SK-N-SH (cell line): ENCODE measurements around the gene GRIK1. TPM values are rescaled to one million over a fixed set of nuclear protein-coding genes. Genes with fewer than 3 reads are reported as not detected.
"Not testable (repeated sequence)": the region's sequence is repeated elsewhere in the genome, so short reads cannot be mapped to it uniquely, and the experiment has no call there.

Experiments used
- CTCF ChIA-PET: fragments of 300-600, 350-600 bp; formaldehyde crosslinking; extraction: SDS; loops from one replicate; lab custom pipeline; 2021; lab: Yijun Ruan, JAX
- POLR2A ChIA-PET: fragments of 350-600 bp; sonication (Branson Sonifier 250); formaldehyde crosslinking; extraction: SDS; loops from one replicate; lab custom pipeline; 2020; ENCODE audit warnings: antibody characterized with exemption, inconsistent platforms; lab: Yijun Ruan, JAX
- DNase-seq: peaks from one replicate; pipeline ENCODE4 v3.0.0; 2012
- H2AFZ ChIP-seq: fragments of 200-600 bp; sonication (generic); 2 replicates; pipeline ENCODE4 v1.8.1; 2016; ENCODE audit warnings: antibody characterized with exemption, mild to moderate bottlenecking, low read depth
- H3F3A ChIP-seq: fragments of 200-600 bp; sonication (generic); replicated peaks from 2 replicates; pipeline ENCODE3; 2016; ENCODE audit warnings: antibody characterized with exemption, mild to moderate bottlenecking; ENCODE audit not compliant: insufficient read depth
- H3K27ac ChIP-seq, 2 experiments: fragments of 200-500 bp in 1 of 2; fragments of 200-600 bp in 1 of 2; sonication (Bioruptor generic) in 1 of 2; sonication (generic), shearing (Covaris generic) in 1 of 2; 2 replicates each; pipeline versions ENCODE4 v1.5.1 to v1.6.1; 2014 to 2016; ENCODE audit warnings: low read depth in 2 of 2, inconsistent platforms in 1 of 2, low read length in 1 of 2, mild to moderate bottlenecking in 1 of 2, mixed read lengths in 1 of 2
- H3K27me3 ChIP-seq: fragments of 200-600 bp; sonication (generic), shearing (Covaris generic); 2 replicates; pipeline ENCODE4 v1.6.1; 2016; ENCODE audit warnings: mixed run types; ENCODE audit not compliant: insufficient read depth
- H3K36me3 ChIP-seq, 2 experiments: fragments of 200-500 bp in 1 of 2; fragments of 200-600 bp in 1 of 2; sonication (Bioruptor generic) in 1 of 2; sonication (generic) in 1 of 2; replicated peaks in 1 of 2; 2 replicates each; pipeline versions ENCODE3 to v1.5.1; 2014 to 2016; ENCODE audit warnings: low read length in 1 of 2, mild to moderate bottlenecking in 1 of 2; ENCODE audit not compliant: insufficient read depth in 2 of 2, control insufficient read depth in 1 of 2
- H3K4me1 ChIP-seq, 2 experiments: fragments of 200-500 bp in 1 of 2; fragments of 200-600 bp in 1 of 2; sonication (Bioruptor generic) in 1 of 2; sonication (generic), shearing (Covaris generic) in 1 of 2; 2 replicates each; pipeline versions ENCODE4 v1.5.1 to v1.6.1; 2014 to 2016; ENCODE audit warnings: low read depth in 1 of 2, low read length in 1 of 2, mixed run types in 1 of 2; ENCODE audit not compliant: insufficient read depth in 2 of 2, control insufficient read depth in 1 of 2
- H3K4me2 ChIP-seq: fragments of 200-600 bp; sonication (generic), shearing (Covaris generic); 2 replicates; pipeline ENCODE4 v1.6.1; 2017; ENCODE audit warnings: mixed run types
- H3K4me3 ChIP-seq, 2 experiments: fragments of 200-500 bp in 1 of 2; fragments of 200-600 bp in 1 of 2; sonication (Bioruptor generic) in 1 of 2; sonication (generic), shearing (Covaris generic) in 1 of 2; 2 replicates each; pipeline versions ENCODE4 v1.5.1 to v1.8.1; 2014 to 2016; ENCODE audit warnings: low read depth in 2 of 2, inconsistent platforms in 1 of 2, low read length in 1 of 2, mild to moderate bottlenecking in 1 of 2, mixed read lengths in 1 of 2, moderate library complexity in 1 of 2
- H3K79me2 ChIP-seq: fragments of 200-600 bp; sonication (generic); 2 replicates; pipeline ENCODE4 v1.8.1; 2017; ENCODE audit warnings: mild to moderate bottlenecking; ENCODE audit not compliant: insufficient read depth
- H3K9ac ChIP-seq: fragments of 200-600 bp; sonication (generic); 2 replicates; pipeline ENCODE4 v1.6.1; 2017; ENCODE audit warnings: mixed run types
- H3K9me2 ChIP-seq: fragments of 200-600 bp; sonication (generic); 2 replicates; pipeline ENCODE4 v1.6.1; 2017; ENCODE audit warnings: mixed run types
- H3K9me3 ChIP-seq: fragments of 200-600 bp; sonication (generic); 2 replicates; pipeline ENCODE4 v1.6.1; 2017; ENCODE audit warnings: mixed run types, mild to moderate bottlenecking, moderate library complexity
- H4K20me1 ChIP-seq: fragments of 200-600 bp; sonication (generic); 2 replicates; pipeline ENCODE4 v1.6.1; 2017; ENCODE audit warnings: mild to moderate bottlenecking, mixed run types; ENCODE audit not compliant: insufficient read depth
- EP300 ChIP-seq, 2 experiments: IDR thresholded peaks; 2 replicates each; pipeline versions ENCODE4 v1.4.0 to v1.6.1; 2012; ENCODE audit warnings: borderline replicate concordance in 1 of 2, low read depth in 1 of 2, low read length in 1 of 2
- EZH2phosphoT487 ChIP-seq: fragments of 200-600 bp; sonication (generic); IDR thresholded peaks from 2 replicates; pipeline ENCODE4 v1.6.1; 2017; ENCODE audit warnings: low read depth, mixed run types, mild to moderate bottlenecking, antibody characterized with exemption, moderate library complexity, borderline replicate concordance
- FOSL2 ChIP-seq: IDR thresholded peaks from 2 replicates; pipeline ENCODE4 v1.4.0; 2012; ENCODE audit warnings: low read depth, mild to moderate bottlenecking, moderate library complexity, borderline replicate concordance
- FOXJ3 ChIP-seq: sonication (generic); formaldehyde crosslinking; IDR thresholded peaks from 2 replicates; pipeline ENCODE4 v1.5.1; 2020; ENCODE audit warnings: mild to moderate bottlenecking, missing genetic modification reagents
- MAX ChIP-seq: IDR thresholded peaks from 2 replicates; pipeline ENCODE4 v1.4.0; 2012; ENCODE audit warnings: low read depth
- MEF2A ChIP-seq: IDR thresholded peaks from 2 replicates; pipeline ENCODE4 v1.4.0; 2012; ENCODE audit warnings: low read depth, borderline replicate concordance
- POLR2AphosphoS5 ChIP-seq: IDR thresholded peaks from 2 replicates; pipeline ENCODE4 v1.6.1; 2012; ENCODE audit warnings: low read depth, low read length
- RAD21 ChIP-seq: IDR thresholded peaks from 2 replicates; pipeline ENCODE4 v1.6.1; 2012; ENCODE audit warnings: mild to moderate bottlenecking, low read length
- RCOR1 ChIP-seq: fragments of 150-350 bp; IDR thresholded peaks from 2 replicates; pipeline ENCODE4 v1.6.1; 2017; ENCODE audit warnings: antibody characterized with exemption, low read length
- RFX5 ChIP-seq: IDR thresholded peaks from 2 replicates; pipeline ENCODE4 v1.6.1; 2012; ENCODE audit warnings: mild to moderate bottlenecking, improper control_type of control experiment, low read length
- SMC3 ChIP-seq: IDR thresholded peaks from 2 replicates; pipeline ENCODE4 v1.6.1; 2012; ENCODE audit warnings: low read depth, low read length, improper control_type of control experiment
- TAF1 ChIP-seq: IDR thresholded peaks from 2 replicates; pipeline ENCODE4 v1.6.1; 2012; ENCODE audit warnings: low read depth, mild to moderate bottlenecking, low read length, moderate library complexity, borderline replicate concordance
- TCF12 ChIP-seq: IDR thresholded peaks from 2 replicates; pipeline ENCODE4 v1.4.0; 2012
- TEAD4 ChIP-seq: IDR thresholded peaks from 2 replicates; pipeline ENCODE4 v1.4.0; 2012; ENCODE audit warnings: mild to moderate bottlenecking, borderline replicate concordance; ENCODE audit not compliant: insufficient read depth
- YY1 ChIP-seq: IDR thresholded peaks from 2 replicates; pipeline ENCODE4 v1.4.0; 2012; ENCODE audit warnings: low read depth, mild to moderate bottlenecking
- WGBS: methylation state at CpG from one replicate; pipeline ENCODE4 v1.1.6; 2017; ENCODE audit warnings: low lambda C conversion rate; 5-methylcytosine and 5-hydroxymethylcytosine counted together
- polyA plus RNA-seq, 3 experiments: library from polyadenylated mRNA; depleted of rRNA; stranded (reverse); fragments of >200 nt; gene quantifications; 2 replicates each; pipeline ENCODE4 v1.2.3, GENCODE V29; 2012
- TF ChIP-seq, protein P1 (sequence below): IDR thresholded peaks from 2 replicates; pipeline ENCODE4 v1.4.0; 2012; ENCODE audit warnings: low read depth, borderline replicate concordance
- TF ChIP-seq, protein P2 (sequence below): IDR thresholded peaks from 2 replicates; pipeline ENCODE4 v1.4.0; 2012; ENCODE audit warnings: low read depth, borderline replicate concordance

The GRIK1 gene
- polyA plus RNA-seq, 1 of the 3 experiments (the other 2 are of a cell fraction) = not detected

GRCh38 chr21:29958035-29958434, 18.2 kb upstream of the GRIK1 start:
- H3K4me1 ChIP-seq, H3K4me2 ChIP-seq, H3K9me3 ChIP-seq, H3F3A ChIP-seq, H3K27me3 ChIP-seq, H4K20me1 ChIP-seq, H3K9ac ChIP-seq, H3K9me2 ChIP-seq, DNase-seq, H3K36me3 ChIP-seq, POLR2A ChIA-PET, H3K27ac ChIP-seq, H3K79me2 ChIP-seq, H3K4me3 ChIP-seq, CTCF ChIA-PET, H2AFZ ChIP-seq: not testable (repeated sequence)
- 0% methylated on average over 2 of the region's 2 CpGs for WGBS

- CTCF ChIA-PET = no interaction called here
- Histone ChIP-seq H3K9me2 (no peaks in the 10 kb centered on the region), H3K9ac (no peak overlapping the region), H3K27me3 (no peaks in the 10 kb centered on the region; the same call in 1 of the 2 replicates), H3K4me3 (no peak overlapping the region), H3K27ac (no peak overlapping the region), H3K4me2 (no peak overlapping the region), H3K79me2 (no peaks in the 10 kb centered on the region), H3K9me3 (no peaks in the 10 kb centered on the region), H3K4me1 (no peaks in the 10 kb centered on the region), H3F3A (no peaks in the 10 kb centered on the region)
- no peak for DNase-seq
- TF ChIP-seq MAX (no peak), YY1 (no peak), RFX5 (no peak), RCOR1 (no peak), TAF1 (no peak), FOXJ3 (CRISPR knock-in tag) (no peak), MEF2A (no peak), EP300 (IDR thresholded peaks at IDR 0.05; ENCODE audit: borderline replicate concordance in 1 of 2, low read depth in 1 of 2, low read length in 1 of 2) (no peak), FOSL2 (no peak), TEAD4 (no peak), TCF12 (no peak), POLR2AphosphoS5 (no peak), SMC3 (no peak), RAD21 (no peak), EZH2phosphoT487 (no peak)
- TF ChIP-seq, protein P1, sequence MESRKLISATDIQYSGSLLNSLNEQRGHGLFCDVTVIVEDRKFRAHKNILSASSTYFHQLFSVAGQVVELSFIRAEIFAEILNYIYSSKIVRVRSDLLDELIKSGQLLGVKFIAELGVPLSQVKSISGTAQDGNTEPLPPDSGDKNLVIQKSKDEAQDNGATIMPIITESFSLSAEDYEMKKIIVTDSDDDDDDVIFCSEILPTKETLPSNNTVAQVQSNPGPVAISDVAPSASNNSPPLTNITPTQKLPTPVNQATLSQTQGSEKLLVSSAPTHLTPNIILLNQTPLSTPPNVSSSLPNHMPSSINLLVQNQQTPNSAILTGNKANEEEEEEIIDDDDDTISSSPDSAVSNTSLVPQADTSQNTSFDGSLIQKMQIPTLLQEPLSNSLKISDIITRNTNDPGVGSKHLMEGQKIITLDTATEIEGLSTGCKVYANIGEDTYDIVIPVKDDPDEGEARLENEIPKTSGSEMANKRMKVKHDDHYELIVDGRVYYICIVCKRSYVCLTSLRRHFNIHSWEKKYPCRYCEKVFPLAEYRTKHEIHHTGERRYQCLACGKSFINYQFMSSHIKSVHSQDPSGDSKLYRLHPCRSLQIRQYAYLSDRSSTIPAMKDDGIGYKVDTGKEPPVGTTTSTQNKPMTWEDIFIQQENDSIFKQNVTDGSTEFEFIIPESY = no peak
- TF ChIP-seq, protein P2, sequence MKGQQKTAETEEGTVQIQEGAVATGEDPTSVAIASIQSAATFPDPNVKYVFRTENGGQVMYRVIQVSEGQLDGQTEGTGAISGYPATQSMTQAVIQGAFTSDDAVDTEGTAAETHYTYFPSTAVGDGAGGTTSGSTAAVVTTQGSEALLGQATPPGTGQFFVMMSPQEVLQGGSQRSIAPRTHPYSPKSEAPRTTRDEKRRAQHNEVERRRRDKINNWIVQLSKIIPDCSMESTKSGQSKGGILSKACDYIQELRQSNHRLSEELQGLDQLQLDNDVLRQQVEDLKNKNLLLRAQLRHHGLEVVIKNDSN = no peak
- TF ChIP-seq, all 33 proteins: peak for 0
- Histone ChIP-seq H2AFZ (no peak overlapping the region), H3K36me3 (no peaks in the 10 kb centered on the region), H4K20me1 (no peaks in the 10 kb centered on the region)
- POLR2A ChIA-PET = no interaction called here
- WGBS = 10% methylated on average over 2 of the region's 2 CpGs
Measured at GRCh38 chr21:29953690-29954089, 13.9 kb upstream of the GRIK1 start.
